GM11168 (cell line): ENCODE data around the gene NID2.

Experiments used
- in situ Hi-C: fragments of 300-500 bp; cut with MboI; formaldehyde crosslinking; loops from one replicate; pipeline ENCODE4 v1.12.0; 2022; ENCODE audit warnings: low sequenced_read_pairs; ENCODE audit not compliant: unreplicated experiment

Gene NID2

GRCh38 chr14:52059649-52060048 is 9.2 kb downstream of the NID2 start:
- in situ Hi-C loops, result no loop called here

GRCh38 chr14:52058341-52058740 is 10.5 kb downstream of the NID2 start:
- in situ Hi-C loops, result no loop called here

DNA sequence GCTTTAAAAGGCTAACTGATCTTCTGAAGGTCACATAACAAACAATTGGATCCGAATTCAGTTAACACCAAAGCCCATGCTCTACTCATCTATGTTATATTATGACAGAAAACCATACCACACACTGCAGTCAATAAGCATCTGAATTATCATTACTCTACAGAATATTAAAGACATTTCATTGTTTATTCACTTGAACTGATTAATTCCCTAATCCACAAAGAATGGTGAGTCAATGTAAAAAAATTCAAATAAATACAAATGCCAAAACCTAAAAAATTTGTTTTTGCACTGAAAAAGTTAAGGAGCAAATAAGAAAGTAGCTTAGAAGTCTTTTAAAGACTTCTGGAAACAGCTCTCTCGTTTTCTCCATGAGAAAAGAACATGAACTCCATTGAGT is 13.7 kb downstream of the NID2 start:
- in situ Hi-C loops, result no loop called here

DNA sequence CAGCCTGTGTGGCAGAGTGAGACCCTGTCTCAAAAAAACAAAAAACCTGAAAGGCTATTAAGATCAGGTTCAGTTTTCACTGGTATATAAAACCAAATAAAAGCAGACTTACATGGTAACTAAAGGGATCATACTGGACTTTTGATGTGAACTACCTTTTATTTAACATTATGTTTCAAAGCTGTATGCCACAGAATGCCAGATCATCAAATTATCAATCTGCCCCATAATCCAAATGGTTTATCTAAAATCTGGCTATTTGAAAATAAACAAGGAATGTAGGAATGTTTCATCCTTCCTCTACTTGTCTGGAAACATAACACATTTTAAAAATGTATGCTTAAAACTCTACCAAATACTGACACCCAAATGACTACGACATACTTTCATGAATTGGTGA is 14.2 kb downstream of the NID2 start:
- in situ Hi-C loops, result no loop called here

- in situ Hi-C loops, result no loop called here
Observed at GRCh38 chr14:52053044-52053443, 15.8 kb downstream of the NID2 start.

DNA sequence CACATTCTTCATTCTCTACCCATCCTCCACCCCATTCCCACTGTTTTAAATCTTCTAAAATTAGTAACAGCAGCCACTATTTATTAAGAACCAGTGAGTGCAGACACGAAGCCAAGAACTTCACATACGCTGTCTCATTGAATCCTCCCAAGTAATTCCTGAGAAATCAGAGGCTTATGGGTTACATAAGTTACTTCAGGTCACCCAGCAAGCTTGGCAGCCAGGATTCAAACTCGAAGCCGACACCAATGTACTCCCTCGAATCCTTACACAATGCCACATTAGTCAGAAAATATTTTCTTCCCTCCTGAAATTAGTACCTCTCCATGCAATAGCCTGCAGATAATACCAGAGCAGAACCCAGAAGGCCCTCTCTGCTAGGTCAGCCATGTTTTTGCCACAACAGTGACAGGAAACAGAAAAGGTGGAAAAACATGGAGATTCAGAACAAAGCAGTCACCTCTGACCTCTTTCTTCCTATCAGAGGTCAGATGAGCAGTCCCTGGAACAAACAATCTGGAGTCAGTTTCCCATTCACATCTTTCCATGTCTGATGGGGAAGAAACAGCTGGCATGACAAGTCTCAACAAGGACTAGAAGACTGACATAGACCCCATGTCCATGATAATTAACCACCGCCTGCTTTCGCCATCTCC is 16.4 kb downstream of the NID2 start:
- in situ Hi-C loops, result no loop called here

DNA sequence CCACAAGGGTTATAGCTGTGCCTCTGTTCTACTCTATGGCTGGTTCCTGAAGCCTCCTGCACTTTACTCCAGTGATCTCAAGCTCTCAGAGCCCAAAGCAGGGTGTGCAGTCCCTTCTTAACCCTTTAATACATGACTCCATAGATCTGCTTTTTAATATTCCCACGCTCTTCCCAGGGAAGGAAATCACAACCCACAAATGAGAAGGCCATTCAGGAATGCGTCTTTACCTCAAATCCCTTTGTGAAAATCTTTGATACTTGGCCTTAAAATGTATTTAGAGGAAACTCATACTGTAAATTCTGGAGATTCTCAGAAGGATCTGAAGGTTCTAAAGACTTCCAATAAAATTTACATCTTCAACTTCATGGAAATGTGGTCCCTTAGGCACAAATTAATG is 17.0 kb downstream of the NID2 start:
- in situ Hi-C loops, result no loop called here

DNA sequence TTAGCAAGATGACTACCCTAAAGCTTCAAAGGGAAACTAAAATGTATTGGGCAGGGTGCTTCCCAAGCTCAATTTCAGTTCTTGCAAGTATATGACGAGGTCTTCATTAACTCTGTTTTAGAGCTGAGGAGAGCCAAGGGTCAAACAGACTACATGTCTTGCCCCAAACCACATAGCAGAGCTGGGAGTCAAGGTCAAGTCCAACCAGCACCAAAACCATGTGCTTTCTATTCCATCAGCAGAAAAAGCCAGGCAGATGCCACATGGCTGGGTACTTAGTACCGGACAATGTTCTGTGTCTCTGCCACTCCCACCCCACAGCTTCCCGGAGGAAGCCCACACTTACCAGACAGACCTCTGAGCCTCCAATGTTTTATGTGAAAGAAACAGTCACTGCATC is 17.6 kb downstream of the NID2 start:
- in situ Hi-C loops, result no loop called here

GRCh38 chr14:52049721-52050588 is 18.9 kb downstream of the NID2 start:
- in situ Hi-C loops, result loop anchor here (10.0 kb wide), 1 partner anchor 215 kb away; the partner anchor contains the start of gene PTGDR

- in situ Hi-C loops, result loop anchor here (10.0 kb wide), 1 partner anchor 216 kb away; the partner anchor contains the start of gene PTGDR
Observed at GRCh38 chr14:52049271-52049670, 19.6 kb downstream of the NID2 start.

GRCh38 chr14:52048641-52049204 is 20.1 kb downstream of the NID2 start:
- in situ Hi-C loops, result loop anchor here (10.0 kb wide), 1 partner anchor 216 kb away; the partner anchor contains the start of gene PTGDR

DNA sequence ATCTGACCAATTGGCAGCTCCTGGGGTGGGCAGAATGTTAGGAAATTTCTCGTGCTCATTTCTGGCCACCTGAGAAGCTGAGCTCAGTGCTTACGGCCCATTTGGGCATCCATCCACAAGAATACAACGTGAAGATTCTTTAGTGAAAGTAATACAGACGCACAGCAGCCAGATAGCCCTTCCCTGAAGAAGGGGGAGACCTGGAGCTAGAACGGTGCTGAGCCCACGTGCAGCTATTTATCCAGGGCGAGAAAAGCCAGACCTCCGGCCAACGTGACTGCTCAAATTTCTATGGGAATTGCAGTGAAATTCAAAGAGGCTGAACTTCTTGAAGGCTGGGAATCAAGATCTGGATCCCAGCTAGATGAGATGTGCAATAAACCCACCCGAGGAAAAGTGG is 20.7 kb downstream of the NID2 start:
- in situ Hi-C loops, result loop anchor here (10.0 kb wide), 1 partner anchor 217 kb away; the partner anchor contains the start of gene PTGDR

- in situ Hi-C loops, result loop anchor here (10.0 kb wide), 1 partner anchor 218 kb away; the partner anchor contains the start of gene PTGDR
Observed at GRCh38 chr14:52046376-52046917, 22.4 kb downstream of the NID2 start.

- in situ Hi-C loops, result loop anchor here (10.0 kb wide), 1 partner anchor 220 kb away; the partner anchor contains the start of gene PTGDR
Observed at GRCh38 chr14:52044791-52045522, 23.9 kb downstream of the NID2 start.

- in situ Hi-C loops, result loop anchor here (10.0 kb wide), 1 partner anchor 221 kb away; the partner anchor contains the start of gene PTGDR
Observed at GRCh38 chr14:52043690-52044089, 25.2 kb downstream of the NID2 start.

DNA sequence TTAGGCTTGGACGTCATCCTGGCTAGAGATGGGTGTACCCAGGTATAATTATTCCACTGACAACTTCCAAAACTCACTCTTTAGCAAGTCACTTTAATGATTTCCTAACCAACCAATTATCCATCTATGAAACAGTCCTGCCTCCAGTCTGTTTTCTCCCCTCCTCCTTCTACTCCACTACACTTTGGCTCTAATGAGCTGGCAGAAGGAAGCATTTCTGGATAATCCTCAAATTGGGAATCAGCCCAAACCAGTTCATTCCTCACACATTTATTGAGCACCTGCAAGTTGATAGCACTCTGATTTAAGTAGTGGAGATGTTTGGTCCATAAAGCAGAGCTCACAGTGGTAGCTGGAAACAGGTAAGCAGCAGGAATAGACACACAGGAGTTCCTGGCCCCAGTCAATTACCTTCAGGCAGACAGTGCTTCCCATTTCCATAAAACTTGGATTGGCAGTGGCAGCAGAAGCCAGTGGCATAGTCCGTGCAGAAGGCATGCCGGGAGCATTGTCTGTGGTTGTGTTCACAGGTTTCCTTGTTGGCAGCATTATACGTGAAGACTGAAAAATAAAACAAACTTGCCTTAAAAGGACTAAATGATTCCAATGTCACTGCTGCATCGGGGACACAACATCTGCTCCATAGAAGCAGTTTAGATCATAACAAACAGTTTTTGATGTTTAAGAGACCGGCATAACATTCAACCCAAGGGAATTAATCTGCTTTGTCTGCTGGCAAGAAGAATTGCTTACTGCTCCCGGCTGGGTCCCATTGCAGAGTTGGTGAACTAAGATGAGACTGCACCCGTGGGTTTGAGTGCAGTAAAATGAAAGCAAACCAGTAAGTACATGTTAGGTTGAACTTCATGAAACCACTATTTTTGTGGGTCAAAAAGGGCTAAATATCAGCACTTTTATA is 26.2 kb downstream of the NID2 start:
- in situ Hi-C loops, result loop anchor here (10.0 kb wide), 1 partner anchor 222 kb away; the partner anchor contains the start of gene PTGDR

GRCh38 chr14:52040598-52040997 is 28.3 kb downstream of the NID2 start:
- in situ Hi-C loops, result loop anchor here (10.0 kb wide), 1 partner anchor 224 kb away; the partner anchor contains the start of gene PTGDR

GRCh38 chr14:52039124-52039815 is 29.6 kb downstream of the NID2 start:
- in situ Hi-C loops, result no loop called here
